Muscle layer of duodenum (tissue), 2 donors: Measurements from ENCODE around the gene PNKD.

Experiments
- H3K27ac ChIP-seq: one replicate; pipeline ENCODE4 v1.7.0; 2013; ENCODE audit warnings: mild to moderate bottlenecking, low read length
- H3K27me3 ChIP-seq: one replicate; pipeline ENCODE4 v1.7.0; 2013; ENCODE audit warnings: low read depth, mild to moderate bottlenecking, control low read depth, low read length
- H3K36me3 ChIP-seq, 2 donors: one replicate each; pipeline ENCODE4 v1.7.0; 2013; ENCODE audit warnings: low read length in 2 of 2, control low read depth in 1 of 2, mild to moderate bottlenecking in 1 of 2; ENCODE audit not compliant: insufficient read depth in 2 of 2, control insufficient read depth in 1 of 2
- H3K4me1 ChIP-seq, 2 donors: one replicate each; pipeline ENCODE4 v1.7.0; 2013; ENCODE audit warnings: low read length in 2 of 2, mild to moderate bottlenecking in 2 of 2, control low read depth in 1 of 2, moderate library complexity in 1 of 2; ENCODE audit not compliant: insufficient read depth in 2 of 2, control insufficient read depth in 1 of 2
- H3K4me3 ChIP-seq, 2 donors: one replicate each; pipeline ENCODE4 v1.7.0; 2013; ENCODE audit warnings: low read length in 2 of 2, low read depth in 1 of 2, mild to moderate bottlenecking in 1 of 2
- H3K9me3 ChIP-seq, 2 donors: one replicate each; pipeline ENCODE4 v1.7.0; 2013; ENCODE audit warnings: low read length in 2 of 2, control low read depth in 1 of 2, mild to moderate bottlenecking in 1 of 2; ENCODE audit not compliant: control insufficient read depth in 1 of 2
- donor health status: healthy.

Gene PNKD

GRCh38 chr2:218257390-218257981 is 12.8 kb upstream of the PNKD start:
- Histone ChIP-seq H3K27ac (peak overlapping the region; percentile 17), H3K36me3 (peaks cover 30 to 38% of the 10 kb centered on the region in 2 donors), H3K4me3 (no peak overlapping the region), H3K27me3 (no peaks in the 10 kb centered on the region), H3K9me3 (no peaks in the 10 kb centered on the region), H3K4me1 (peaks cover 32 to 45% of the 10 kb centered on the region in 2 donors)

GRCh38 chr2:218259099-218259961 is 11.0 kb upstream of the PNKD start:
- Histone ChIP-seq H3K9me3 (no peaks in the 10 kb centered on the region), H3K4me3 (peak overlapping the region in 1 of 2 donors; percentile 38), H3K27ac (peak overlapping the region; percentile 74), H3K27me3 (no peaks in the 10 kb centered on the region), H3K36me3 (peaks cover 14 to 27% of the 10 kb centered on the region in 2 donors), H3K4me1 (peaks cover 41 to 61% of the 10 kb centered on the region in 2 donors)

- peak overlapping the region; percentile 74 for H3K27ac ChIP-seq
- peaks cover 14 to 27% of the 10 kb centered on the region in 2 donors for H3K36me3 ChIP-seq
- H3K4me3 ChIP-seq: peak overlapping the region in 1 of 2 donors; percentile 38
- H3K27me3 ChIP-seq: no peaks in the 10 kb centered on the region
- H3K9me3 ChIP-seq: no peaks in the 10 kb centered on the region
- H3K4me1 ChIP-seq: peaks cover 44 to 65% of the 10 kb centered on the region in 2 donors
Measured at GRCh38 chr2:218260166-218260565, 10.2 kb upstream of the PNKD start.

- Histone ChIP-seq H3K9me3 (no peaks in the 10 kb centered on the region), H3K27me3 (no peaks in the 10 kb centered on the region), H3K27ac (peak within 1 kb of the TSS; percentile 74), H3K4me1 (peaks cover 44 to 65% of the 10 kb centered on the region in 2 donors), H3K4me3 (peak within 1 kb of the TSS; percentile 37 to 38), H3K36me3 (peaks cover 19 to 27% of the 10 kb centered on the region in 2 donors)
Measured at GRCh38 chr2:218260742-218261422, 9.4 kb upstream of the PNKD start, which contains the start of gene GPBAR1. Gene GPBAR1, plus strand, starts transcription at chr2:218261015. Its CDS starts 1,710 bp downstream, at chr2:218262725.

- Histone ChIP-seq H3K9me3 (no peaks in the 10 kb centered on the region), H3K27me3 (no peaks in the 10 kb centered on the region), H3K4me3 (peak overlapping the region; percentile 37), H3K4me1 (peaks cover 44 to 65% of the 10 kb centered on the region in 2 donors), H3K27ac (peak overlapping the region; percentile 30), H3K36me3 (peaks cover 26 to 30% of the 10 kb centered on the region in 2 donors)
Measured at GRCh38 chr2:218261423-218262236, 8.7 kb upstream of the PNKD start.

GRCh38 chr2:218262237-218262600 is 8.1 kb upstream of the PNKD start:
- Histone ChIP-seq H3K4me3 (no peak overlapping the region), H3K27ac (peak overlapping the region; percentile 30), H3K4me1 (peaks cover 44 to 65% of the 10 kb centered on the region in 2 donors), H3K36me3 (peaks cover 32 to 36% of the 10 kb centered on the region in 2 donors), H3K9me3 (no peaks in the 10 kb centered on the region), H3K27me3 (no peaks in the 10 kb centered on the region)

- Histone ChIP-seq H3K36me3 (peaks cover 37 to 40% of the 10 kb centered on the region in 2 donors), H3K4me3 (no peak overlapping the region), H3K4me1 (peaks cover 44 to 69% of the 10 kb centered on the region in 2 donors), H3K27me3 (no peaks in the 10 kb centered on the region), H3K27ac (no peak overlapping the region), H3K9me3 (no peaks in the 10 kb centered on the region)
Measured at GRCh38 chr2:218262631-218263586, 7.4 kb upstream of the PNKD start.

GRCh38 chr2:218263817-218264641 is 6.3 kb upstream of the PNKD start:
- Histone ChIP-seq H3K27me3 (no peaks in the 10 kb centered on the region), H3K36me3 (peaks cover 37 to 40% of the 10 kb centered on the region in 2 donors), H3K4me1 (peaks cover 45 to 62% of the 10 kb centered on the region in 2 donors), H3K4me3 (no peak overlapping the region), H3K9me3 (no peaks in the 10 kb centered on the region), H3K27ac (peak overlapping the region; percentile 74)

GRCh38 chr2:218264773-218265561 is 5.4 kb upstream of the PNKD start:
- H3K4me1 ChIP-seq: peaks cover 39 to 57% of the 10 kb centered on the region in 2 donors
- H3K27ac ChIP-seq: peak overlapping the region; percentile 74
- H3K9me3 ChIP-seq: no peaks in the 10 kb centered on the region
- no peak overlapping the region for H3K4me3 ChIP-seq
- peaks cover 37 to 40% of the 10 kb centered on the region in 2 donors for H3K36me3 ChIP-seq
- H3K27me3 ChIP-seq: no peaks in the 10 kb centered on the region
